Measurements from ENCODE around the gene LPAR6. TPM values are rescaled to one million over a fixed set of nuclear protein-coding genes. Genes with fewer than 3 reads are reported as not detected.
"Not testable (repeated sequence)": the region's sequence is repeated elsewhere in the genome, so short reads cannot be mapped to it uniquely, and the experiment has no call there.

Gene LPAR6, protein sequence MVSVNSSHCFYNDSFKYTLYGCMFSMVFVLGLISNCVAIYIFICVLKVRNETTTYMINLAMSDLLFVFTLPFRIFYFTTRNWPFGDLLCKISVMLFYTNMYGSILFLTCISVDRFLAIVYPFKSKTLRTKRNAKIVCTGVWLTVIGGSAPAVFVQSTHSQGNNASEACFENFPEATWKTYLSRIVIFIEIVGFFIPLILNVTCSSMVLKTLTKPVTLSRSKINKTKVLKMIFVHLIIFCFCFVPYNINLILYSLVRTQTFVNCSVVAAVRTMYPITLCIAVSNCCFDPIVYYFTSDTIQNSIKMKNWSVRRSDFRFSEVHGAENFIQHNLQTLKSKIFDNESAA
- total RNA-seq, result 1 to 10 TPM; 3.2 to 4.1 TPM

DNA sequence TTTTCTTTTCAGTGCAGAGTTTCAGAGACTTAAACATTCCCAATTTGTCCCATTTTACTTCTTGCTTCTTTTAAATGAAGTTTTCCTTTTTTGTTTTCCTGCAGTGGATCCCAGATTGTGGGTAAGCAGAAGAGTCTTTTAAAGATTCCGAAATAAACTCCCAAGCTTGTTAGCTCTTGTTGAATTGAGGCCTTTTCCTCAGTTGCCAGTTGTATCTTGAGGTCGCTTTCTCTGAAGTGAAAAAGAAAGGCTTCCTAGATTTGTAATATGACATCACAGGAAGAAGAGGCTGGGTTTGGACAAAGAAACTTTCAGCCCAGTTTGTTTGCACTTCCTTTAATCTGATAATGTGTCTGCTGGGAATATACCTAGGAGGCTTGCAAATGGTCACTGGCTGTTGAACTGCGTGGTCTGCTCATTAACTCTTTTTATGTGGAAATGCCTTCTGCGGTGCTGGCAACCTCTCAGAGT, at the start of gene LPAR6:
Gene LPAR6, minus strand, starts transcription at position 233 of the 471 bp plus-strand sequence. CDS start 690 bp downstream, outside the sequence.
- peak within 1 kb of the TSS; percentile 85 for H3K27ac Mint-ChIP-seq
- peaks cover 47% of the 10 kb centered on the region for H3K36me3 Mint-ChIP-seq
- DNase-seq, result no peak
- peaks cover 2% of the 10 kb centered on the region for H3K9me3 Mint-ChIP-seq
- peak within 1 kb of the TSS; percentile 87 for H3K4me3 Mint-ChIP-seq
- peaks cover 42% of the 10 kb centered on the region for H3K4me1 Mint-ChIP-seq
- H3K27me3 Mint-ChIP-seq, result no peaks in the 10 kb centered on the region

DNA sequence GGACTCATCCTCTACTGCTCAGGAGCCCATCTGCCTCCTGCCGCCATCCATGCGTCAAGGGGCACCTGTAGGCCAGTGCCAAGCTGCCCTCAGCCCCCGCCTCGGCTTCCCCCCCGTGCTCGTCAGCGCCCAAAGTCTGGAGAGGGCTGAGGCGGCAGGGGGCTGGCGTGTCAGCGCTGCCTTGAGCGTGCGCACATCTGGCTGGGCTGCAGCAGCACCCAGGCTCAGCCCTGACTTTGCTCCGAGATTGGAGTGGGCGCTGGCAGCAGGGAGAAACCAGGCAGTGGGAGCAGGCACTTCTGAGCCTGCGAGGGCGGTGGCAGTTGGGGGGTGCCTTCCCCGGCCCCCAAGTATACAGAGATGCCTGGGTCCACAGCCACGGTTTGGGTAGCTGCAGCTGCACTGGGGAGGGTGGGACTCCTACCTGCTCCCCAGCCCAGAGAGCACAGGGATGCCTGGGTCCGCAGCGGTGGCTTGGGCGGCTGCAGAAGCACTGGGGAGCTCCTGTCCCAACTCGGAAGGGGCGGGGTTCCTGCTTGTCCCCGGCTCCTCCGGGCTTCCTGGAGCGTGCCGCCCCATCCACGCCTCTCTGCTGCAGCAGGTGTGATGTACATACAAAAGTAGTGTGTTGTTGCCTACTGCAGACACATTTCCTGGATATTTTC, 44.8 kb upstream of the LPAR6 start:
- Mint-ChIP-seq H3K36me3 (peaks cover 51% of the 10 kb centered on the region), H3K9me3 (no peaks in the 10 kb centered on the region), H3K27me3 (no peaks in the 10 kb centered on the region), H3K4me3 (no peak overlapping the region), H3K4me1 (peaks cover 2% of the 10 kb centered on the region), H3K27ac (no peak overlapping the region)
- DNase-seq, result no peak

DNA sequence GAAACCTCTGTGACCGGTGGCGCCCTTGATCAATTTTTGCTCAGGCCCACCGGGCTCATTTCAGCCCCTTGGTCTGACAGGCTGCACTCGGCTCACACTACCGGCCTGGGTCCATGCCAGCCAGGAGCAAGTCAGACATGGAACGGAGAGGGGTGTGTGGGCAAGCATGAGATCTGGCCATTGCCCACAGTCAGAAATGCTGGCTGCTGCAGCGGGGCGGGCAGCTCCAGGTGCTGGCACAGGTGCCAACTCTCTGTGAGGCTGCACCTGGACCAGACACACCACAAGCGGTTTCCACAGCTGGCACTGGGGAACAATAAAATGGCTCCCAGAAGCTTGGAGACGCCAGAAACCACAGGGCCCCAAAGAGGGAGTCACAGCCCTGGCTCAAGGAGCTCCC, 43.6 kb upstream of the LPAR6 start:
- no peak overlapping the region for H3K4me3 Mint-ChIP-seq
- H3K9me3 Mint-ChIP-seq, result peaks cover 7% of the 10 kb centered on the region
- H3K27me3 Mint-ChIP-seq, result no peaks in the 10 kb centered on the region
- no peak overlapping the region for H3K27ac Mint-ChIP-seq
- peaks cover 7% of the 10 kb centered on the region for H3K4me1 Mint-ChIP-seq
- H3K36me3 Mint-ChIP-seq, result peaks cover 55% of the 10 kb centered on the region
- DNase-seq, result no peak

DNA sequence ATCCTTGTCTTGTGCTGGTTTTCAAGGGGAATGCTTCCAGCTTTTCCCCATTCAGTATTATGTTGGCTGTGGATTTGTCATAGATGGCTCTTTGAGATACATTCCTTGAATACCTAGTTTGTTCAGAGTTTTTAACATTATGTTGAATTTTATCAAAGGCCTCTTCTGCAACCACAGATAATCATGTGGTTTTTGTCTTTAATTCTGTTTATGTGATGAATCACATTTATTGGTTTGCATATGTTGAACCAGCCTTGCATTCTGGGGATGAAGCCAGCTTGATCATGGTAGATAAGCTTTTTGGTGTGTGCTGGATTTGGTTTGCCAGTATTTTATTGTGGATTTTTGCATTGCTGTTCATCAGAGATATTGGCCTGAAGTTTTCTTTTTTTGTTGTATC, 38.3 kb upstream of the LPAR6 start:
- DNase-seq, H3K27me3 Mint-ChIP-seq, H3K27ac Mint-ChIP-seq, H3K4me3 Mint-ChIP-seq: not testable (repeated sequence)
- H3K9me3 Mint-ChIP-seq, result peaks cover 19% of the 10 kb centered on the region
- H3K4me1 Mint-ChIP-seq, result peaks cover 21% of the 10 kb centered on the region
- H3K36me3 Mint-ChIP-seq, result peaks cover 43% of the 10 kb centered on the region

DNA sequence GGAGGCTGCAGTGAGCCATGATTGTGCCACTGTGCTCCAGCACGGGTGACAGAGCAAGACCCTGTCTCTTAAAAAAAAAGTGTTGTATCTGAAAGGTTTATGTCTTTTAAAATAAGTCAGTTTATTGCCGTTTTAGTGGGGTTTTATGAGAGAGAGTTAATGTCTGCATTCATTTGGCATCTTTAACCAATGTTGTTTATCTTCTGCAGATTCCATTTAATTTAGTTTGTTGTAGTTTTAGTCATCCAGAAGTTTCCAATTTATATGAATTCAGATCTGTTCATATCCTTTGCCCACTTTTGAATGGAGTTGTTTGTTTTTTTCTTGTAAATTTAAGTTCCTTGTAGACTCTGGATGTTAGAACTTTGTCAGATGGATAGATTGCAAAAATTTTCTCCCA, 36.7 kb upstream of the LPAR6 start:
- Mint-ChIP-seq H3K4me3 (no peak overlapping the region), H3K9me3 (peaks cover 19% of the 10 kb centered on the region), H3K4me1 (peaks cover 21% of the 10 kb centered on the region), H3K27me3 (no peaks in the 10 kb centered on the region), H3K27ac (no peak overlapping the region), H3K36me3 (peaks cover 37% of the 10 kb centered on the region)
- no peak for DNase-seq

DNA sequence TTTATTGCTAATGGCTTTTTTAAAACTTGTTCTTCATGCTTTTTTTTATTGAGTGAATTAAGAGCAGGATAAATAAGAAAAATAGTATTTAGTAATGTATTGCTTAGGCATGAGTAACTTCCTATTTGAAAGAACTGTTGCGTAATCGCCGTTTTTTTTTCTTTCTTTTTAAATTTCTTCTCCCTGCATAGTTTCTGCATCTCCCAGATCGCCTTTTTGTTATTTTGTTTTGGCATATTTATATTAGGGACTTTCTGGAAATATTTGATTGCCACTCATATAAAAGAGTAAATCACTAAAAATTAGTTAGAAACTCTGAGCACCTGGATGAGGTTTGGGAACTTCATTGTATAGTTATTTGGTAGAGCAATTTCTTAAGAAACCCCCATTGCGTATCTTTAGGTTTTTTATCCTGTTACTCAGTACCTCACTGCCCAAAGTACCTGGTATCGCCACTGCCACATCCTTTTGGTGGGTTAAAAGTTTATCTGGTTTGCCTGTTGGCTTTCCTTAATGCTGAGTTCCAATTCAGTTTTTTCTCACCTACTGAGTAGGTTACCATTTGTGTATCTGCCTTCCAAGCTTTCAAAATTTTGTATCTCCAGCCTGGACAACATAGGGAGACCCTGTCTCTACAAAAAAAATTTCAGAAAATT, 36.2 kb upstream of the LPAR6 start:
- Mint-ChIP-seq H3K4me1 (peaks cover 23% of the 10 kb centered on the region), H3K36me3 (peaks cover 37% of the 10 kb centered on the region), H3K27me3 (no peaks in the 10 kb centered on the region), H3K27ac (no peak overlapping the region), H3K4me3 (no peak overlapping the region), H3K9me3 (peaks cover 19% of the 10 kb centered on the region)
- no peak for DNase-seq

DNA sequence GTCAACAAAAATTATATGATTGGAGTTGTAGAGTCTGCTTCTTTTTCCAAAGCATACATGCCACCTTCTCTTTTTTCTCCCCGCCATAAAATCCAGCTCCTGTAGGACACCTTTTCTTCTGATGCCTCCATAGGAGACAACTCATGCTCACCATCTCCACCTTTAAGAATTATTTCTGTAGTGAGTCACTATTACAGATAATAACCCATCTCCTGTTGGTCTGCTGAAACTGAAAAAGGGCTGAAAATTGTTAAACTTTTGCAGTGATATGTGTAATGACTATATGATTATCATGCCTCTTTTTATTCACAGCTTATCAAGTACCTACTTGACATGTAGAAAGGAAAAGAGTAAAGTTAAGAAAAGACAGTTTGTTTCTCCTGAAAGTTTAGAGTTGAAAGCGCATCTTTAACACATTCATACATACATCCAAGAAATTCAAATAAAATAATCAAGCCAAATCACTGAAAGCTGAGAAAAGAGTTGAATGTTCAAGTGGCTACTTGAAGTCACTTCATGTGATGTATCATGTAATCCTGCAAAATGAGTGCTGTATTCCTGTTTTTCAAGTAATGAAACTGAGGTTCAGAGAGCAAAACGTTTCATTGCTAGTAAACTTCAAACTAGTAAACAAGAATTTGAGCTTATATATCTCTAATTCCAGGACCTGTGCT, 35.5 kb upstream of the LPAR6 start:
- no peak overlapping the region for H3K4me3 Mint-ChIP-seq
- H3K4me1 Mint-ChIP-seq, result peaks cover 21% of the 10 kb centered on the region
- no peak for DNase-seq
- H3K27ac Mint-ChIP-seq, result no peak overlapping the region
- no peaks in the 10 kb centered on the region for H3K27me3 Mint-ChIP-seq
- H3K9me3 Mint-ChIP-seq, result peaks cover 19% of the 10 kb centered on the region
- H3K36me3 Mint-ChIP-seq, result peaks cover 33% of the 10 kb centered on the region

DNA sequence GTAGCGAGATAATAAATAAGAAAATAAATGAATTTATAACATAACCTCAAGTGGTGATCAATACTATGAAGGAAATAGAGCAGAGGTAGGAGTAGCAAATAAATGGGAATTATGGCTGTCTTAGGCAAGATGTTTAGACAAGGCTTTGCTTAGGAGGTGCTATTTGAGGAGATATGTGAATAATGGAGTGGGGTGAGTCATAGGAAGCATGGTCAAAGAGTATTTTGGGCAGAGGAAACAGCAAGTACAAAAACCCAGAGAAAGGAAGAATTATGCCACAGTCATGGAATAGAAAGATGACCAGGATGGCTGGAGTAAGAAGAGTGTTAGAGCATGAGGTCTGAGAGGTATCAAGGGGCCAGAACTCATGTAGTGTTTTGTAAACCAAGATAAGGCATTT, 33.6 kb upstream of the LPAR6 start:
- Mint-ChIP-seq H3K27me3 (no peaks in the 10 kb centered on the region), H3K4me1 (peaks cover 16% of the 10 kb centered on the region), H3K27ac (no peak overlapping the region), H3K36me3 (peaks cover 18% of the 10 kb centered on the region), H3K4me3 (no peak overlapping the region), H3K9me3 (peaks cover 11% of the 10 kb centered on the region)
- DNase-seq, result no peak

DNA sequence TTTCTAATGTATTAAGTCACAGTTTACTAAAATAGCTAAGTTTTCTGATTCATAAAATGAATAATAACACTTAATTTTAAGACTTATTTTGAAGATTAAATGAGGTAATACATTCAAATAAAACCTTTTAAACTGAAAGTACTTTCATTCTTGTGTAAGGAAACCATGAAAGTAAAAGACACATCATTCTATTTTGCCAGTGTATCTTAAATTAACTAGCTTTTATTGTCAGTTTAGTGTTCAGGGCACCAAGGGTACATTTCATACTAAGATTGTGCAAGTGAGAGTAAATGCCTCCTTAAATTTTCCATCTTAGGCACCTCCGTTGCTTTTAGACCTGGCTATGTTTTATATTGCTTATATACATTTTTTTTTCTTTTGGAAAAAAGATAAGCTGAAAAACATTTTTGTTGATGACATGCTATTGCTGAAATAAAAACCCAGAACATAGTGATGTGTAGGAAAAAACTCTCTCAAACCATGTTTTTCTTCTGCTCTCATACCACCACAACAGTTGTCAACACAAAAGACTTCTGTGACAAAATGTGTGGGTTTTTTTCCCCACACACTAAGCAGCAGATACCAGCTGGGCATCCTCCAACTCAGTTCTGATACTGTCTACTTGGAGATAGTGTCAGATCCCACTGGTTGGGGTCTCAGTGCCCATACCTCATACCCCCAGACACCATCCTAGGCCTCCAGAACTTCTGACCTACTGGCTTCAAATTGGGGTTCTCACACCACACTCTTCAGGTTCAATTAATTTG, 30.7 kb upstream of the LPAR6 start:
- DNase-seq, result no peak
- H3K36me3 Mint-ChIP-seq, result peaks cover 4% of the 10 kb centered on the region
- no peaks in the 10 kb centered on the region for H3K9me3 Mint-ChIP-seq
- H3K27ac Mint-ChIP-seq, result no peak overlapping the region
- no peaks in the 10 kb centered on the region for H3K27me3 Mint-ChIP-seq
- peaks cover 8% of the 10 kb centered on the region for H3K4me1 Mint-ChIP-seq
- no peak overlapping the region for H3K4me3 Mint-ChIP-seq

DNA sequence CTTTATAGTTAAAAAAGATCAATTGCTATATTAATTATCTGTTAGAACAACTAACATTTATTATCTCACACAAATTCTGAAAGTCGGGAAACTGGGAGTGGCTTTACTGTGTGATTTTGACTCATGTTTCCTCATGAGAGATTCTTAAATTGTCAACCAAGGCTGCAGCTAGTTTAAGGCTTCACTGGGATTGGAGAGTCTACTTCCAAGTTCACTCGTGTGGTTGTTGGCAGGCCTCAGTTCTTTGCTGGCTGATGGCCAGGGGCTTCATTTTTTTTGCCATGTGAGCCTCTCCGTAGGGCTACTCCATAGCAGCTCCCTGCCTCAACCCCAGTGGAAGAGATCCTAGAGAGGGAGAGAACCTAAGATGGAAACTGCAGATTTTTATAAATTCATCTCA, 24.5 kb upstream of the LPAR6 start:
- Mint-ChIP-seq H3K4me3 (no peak overlapping the region), H3K4me1 (peaks cover 13% of the 10 kb centered on the region), H3K36me3 (peaks cover 9% of the 10 kb centered on the region), H3K9me3 (no peaks in the 10 kb centered on the region), H3K27ac (no peak overlapping the region), H3K27me3 (no peaks in the 10 kb centered on the region)
- no peak for DNase-seq

DNA sequence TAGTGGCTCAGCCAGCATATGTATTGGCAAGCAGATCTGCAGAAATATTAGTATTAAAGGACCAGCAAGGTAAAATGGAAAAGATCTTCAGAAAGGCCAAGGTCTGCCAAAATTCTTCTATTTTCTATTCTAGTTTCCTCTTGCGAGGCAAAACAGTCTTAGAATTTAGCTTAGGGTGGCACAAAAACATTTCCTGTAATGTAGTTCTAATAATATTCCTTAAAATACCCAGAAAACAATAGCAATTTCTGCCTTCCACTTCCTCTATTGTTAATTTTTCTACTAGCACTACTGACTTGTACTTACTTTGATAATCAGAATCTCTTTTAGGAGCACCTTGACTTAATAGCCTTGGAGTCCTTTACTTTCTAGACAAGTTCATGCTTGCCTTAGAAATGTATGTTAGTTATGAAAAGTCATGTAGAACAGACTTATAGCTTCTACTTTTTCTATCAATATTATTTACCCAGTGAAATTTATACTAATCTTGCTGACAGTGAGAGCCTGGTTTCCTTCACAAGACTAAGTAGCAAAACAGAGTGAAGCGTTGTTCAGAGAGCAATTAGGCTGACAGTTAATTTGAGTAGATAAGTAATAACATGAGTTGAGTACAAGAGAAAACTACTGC, 23.9 kb upstream of the LPAR6 start:
- Mint-ChIP-seq H3K27ac (no peak overlapping the region), H3K9me3 (no peaks in the 10 kb centered on the region), H3K36me3 (peaks cover 12% of the 10 kb centered on the region), H3K4me3 (no peak overlapping the region), H3K4me1 (peaks cover 19% of the 10 kb centered on the region), H3K27me3 (no peaks in the 10 kb centered on the region)
- DNase-seq, result no peak

DNA sequence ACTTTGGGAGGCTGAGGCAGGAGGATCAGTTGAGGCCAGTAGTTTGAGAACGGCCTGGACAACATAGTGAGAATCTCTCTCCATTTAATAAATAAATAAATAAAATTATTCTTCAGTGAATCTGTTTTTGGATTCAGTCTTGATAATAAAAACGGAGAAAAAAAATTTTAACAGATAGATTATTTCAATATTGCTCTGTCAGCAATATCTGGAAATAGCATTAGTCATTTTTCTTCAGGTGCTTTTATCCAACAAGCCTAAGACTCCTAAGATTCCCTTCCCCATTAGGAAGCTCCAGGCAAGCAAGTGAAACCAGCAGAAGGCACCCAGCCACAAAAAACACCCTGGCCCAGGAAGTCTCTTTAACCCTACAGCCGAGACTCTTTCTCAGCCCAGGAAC, 21.3 kb upstream of the LPAR6 start:
- no peaks in the 10 kb centered on the region for H3K9me3 Mint-ChIP-seq
- no peak overlapping the region for H3K4me3 Mint-ChIP-seq
- H3K27me3 Mint-ChIP-seq, result no peaks in the 10 kb centered on the region
- peaks cover 34% of the 10 kb centered on the region for H3K4me1 Mint-ChIP-seq
- DNase-seq, result no peak
- H3K27ac Mint-ChIP-seq, result no peak overlapping the region
- peaks cover 14% of the 10 kb centered on the region for H3K36me3 Mint-ChIP-seq

DNA sequence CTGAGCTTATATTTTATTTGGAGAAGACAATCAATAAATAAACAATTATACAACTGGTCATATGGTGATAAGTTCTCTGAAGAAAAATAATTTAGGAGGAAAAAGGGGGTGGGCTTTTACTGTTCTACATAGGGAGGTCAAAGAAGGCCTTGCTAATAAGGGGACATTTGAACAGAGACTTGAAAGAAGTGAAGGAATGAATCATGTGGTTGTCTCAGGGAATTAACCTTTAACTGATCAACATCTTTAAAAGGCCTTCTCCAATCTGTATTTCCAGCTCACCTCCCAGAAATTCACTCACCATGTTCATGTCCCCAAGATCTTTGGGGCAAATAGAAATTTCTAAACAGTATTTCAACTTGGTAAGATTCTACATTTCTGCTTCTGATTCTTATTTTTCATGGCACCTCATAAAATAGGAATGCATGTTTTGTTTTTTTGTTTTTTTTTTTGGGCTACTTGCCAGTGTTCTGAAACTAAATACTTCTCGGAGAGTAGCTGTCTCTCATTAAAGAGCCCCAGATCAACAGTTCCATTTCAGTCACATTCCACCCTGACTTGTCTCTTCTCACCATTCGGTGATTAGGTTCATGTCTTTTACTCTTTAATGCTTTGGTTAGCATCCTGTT, 19.2 kb upstream of the LPAR6 start:
- no peak overlapping the region for H3K4me3 Mint-ChIP-seq
- no peaks in the 10 kb centered on the region for H3K27me3 Mint-ChIP-seq
- no peaks in the 10 kb centered on the region for H3K9me3 Mint-ChIP-seq
- H3K4me1 Mint-ChIP-seq, result peaks cover 35% of the 10 kb centered on the region
- DNase-seq, result no peak
- H3K36me3 Mint-ChIP-seq, result peaks cover 15% of the 10 kb centered on the region
- H3K27ac Mint-ChIP-seq, result no peak overlapping the region

DNA sequence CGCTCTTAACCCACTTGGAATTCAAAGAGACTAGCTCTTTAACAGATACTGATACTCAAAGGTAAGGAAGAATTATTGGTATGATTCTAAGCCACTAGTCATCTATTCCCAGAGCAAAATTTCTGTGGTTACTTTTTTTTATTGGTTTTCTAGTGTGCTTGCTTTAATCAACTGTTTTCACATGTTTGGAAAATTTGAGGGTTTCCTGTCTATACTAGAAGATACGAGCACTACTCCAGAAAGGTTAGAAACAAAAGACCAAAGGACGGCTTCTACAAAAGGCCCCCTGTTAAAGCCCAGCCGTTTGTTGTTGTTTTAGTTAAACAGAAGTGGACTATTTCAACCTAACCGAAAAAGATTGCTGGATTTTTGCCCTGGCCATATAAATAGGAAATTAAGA, 18.5 kb upstream of the LPAR6 start:
- no peak overlapping the region for H3K27ac Mint-ChIP-seq
- H3K9me3 Mint-ChIP-seq, result peaks cover 4% of the 10 kb centered on the region
- H3K4me1 Mint-ChIP-seq, result peaks cover 35% of the 10 kb centered on the region
- peaks cover 21% of the 10 kb centered on the region for H3K36me3 Mint-ChIP-seq
- DNase-seq, result no peak
- no peak overlapping the region for H3K4me3 Mint-ChIP-seq
- no peaks in the 10 kb centered on the region for H3K27me3 Mint-ChIP-seq

Measured in activated naive CD8-positive, alpha-beta T cell treated with anti-CD3 and anti-CD28 coated beads for 36 hours (primary cell).